Measurements from ENCODE around the gene LOXL4. TPM values are rescaled to one million over a fixed set of nuclear protein-coding genes. Genes with fewer than 3 reads are reported as not detected.

Gene LOXL4
- total and polyA plus RNA-seq, 7 donors = 1.1 to 15.8 (median 8.5) TPM; not detected in 1

- Histone ChIP-seq H3K27me3 (no peaks in the 10 kb centered on the region), H3K27ac (no peak overlapping the region), H3K4me1 (no peaks in the 10 kb centered on the region), H3K36me3 (no peaks in the 10 kb centered on the region), H3K9me3 (no peaks in the 10 kb centered on the region), H3K4me3 (no peak overlapping the region)
- DNase-seq = no peak
- WGBS, 2 donors = 73 to 79% methylated on average over 2 of the region's 2 CpGs
- TF ChIP-seq POLR2AphosphoS5 (IDR thresholded peaks at IDR 0.05) = no peak
- no peak for TF ChIP-seq POLR2A (IDR thresholded peaks at IDR 0.05)
- TF ChIP-seq CTCF (IDR thresholded peaks at IDR 0.05) = no peak
- no peak for TF ChIP-seq EP300 (IDR thresholded peaks at IDR 0.05)
- intact Hi-C loops (cut with DNase I) = no loop called here
Measured at GRCh38 chr10:98285416-98285815, 17.4 kb upstream of the LOXL4 start.

- H3K9me3 ChIP-seq = no peaks in the 10 kb centered on the region
- H3K4me1 ChIP-seq = no peaks in the 10 kb centered on the region
- 87 to 92% methylated on average over 3 of the region's 3 CpGs for WGBS, 2 donors
- no peak overlapping the region for H3K27ac ChIP-seq
- no peaks in the 10 kb centered on the region for H3K36me3 ChIP-seq
- H3K4me3 ChIP-seq = no peak overlapping the region
- H3K27me3 ChIP-seq = no peaks in the 10 kb centered on the region
- no peak for TF ChIP-seq POLR2A (IDR thresholded peaks at IDR 0.05)
- TF ChIP-seq EP300 (IDR thresholded peaks at IDR 0.05) = no peak
- no peak for TF ChIP-seq POLR2AphosphoS5 (IDR thresholded peaks at IDR 0.05)
- no peak for TF ChIP-seq CTCF (IDR thresholded peaks at IDR 0.05)
- intact Hi-C loops (cut with DNase I) = no loop called here
- DNase-seq = no peak
Measured at GRCh38 chr10:98276311-98276710, 8.3 kb upstream of the LOXL4 start.

GRCh38 chr10:98274562-98274961 lies 6.6 kb upstream of the LOXL4 start:
- Histone ChIP-seq H3K36me3 (no peaks in the 10 kb centered on the region), H3K4me1 (peaks cover 0 to 9% (median 8%) of the 10 kb centered on the region in 4 donors), H3K4me3 (no peak overlapping the region), H3K9me3 (no peaks in the 10 kb centered on the region), H3K27me3 (no peaks in the 10 kb centered on the region), H3K27ac (no peak overlapping the region)
- TF ChIP-seq CTCF (IDR thresholded peaks at IDR 0.05) (no peak), EP300 (IDR thresholded peaks at IDR 0.05) (no peak), POLR2AphosphoS5 (IDR thresholded peaks at IDR 0.05) (no peak), POLR2A (IDR thresholded peaks at IDR 0.05) (no peak)
- intact Hi-C loops (cut with DNase I) = no loop called here
- 77 to 84% methylated on average over 3 of the region's 3 CpGs for WGBS, 2 donors
- no peak for DNase-seq

GRCh38 chr10:98273057-98273850 lies 5.3 kb upstream of the LOXL4 start:
- H3K4me1 ChIP-seq = peaks cover 0 to 22% (median 19%) of the 10 kb centered on the region in 4 donors
- no peak overlapping the region for H3K27ac ChIP-seq
- intact Hi-C loops (cut with DNase I) = no loop called here
- TF ChIP-seq CTCF (IDR thresholded peaks at IDR 0.05) (no peak), POLR2AphosphoS5 (IDR thresholded peaks at IDR 0.05) (no peak)
- H3K27me3 ChIP-seq = no peaks in the 10 kb centered on the region
- 77 to 80% methylated on average over 9 of the region's 9 CpGs for WGBS, 2 donors
- H3K4me3 ChIP-seq = no peak overlapping the region
- no peaks in the 10 kb centered on the region for H3K9me3 ChIP-seq
- no peaks in the 10 kb centered on the region for H3K36me3 ChIP-seq
- DNase-seq = peak; percentile 30

- H3K9me3 ChIP-seq = no peaks in the 10 kb centered on the region
- no peak overlapping the region for H3K27ac ChIP-seq
- H3K27me3 ChIP-seq = no peaks in the 10 kb centered on the region
- peaks cover 0 to 24% (median 22%) of the 10 kb centered on the region in 4 donors for H3K4me1 ChIP-seq
- H3K4me3 ChIP-seq = no peak overlapping the region
- peak; percentile 51 for DNase-seq
- no peaks in the 10 kb centered on the region for H3K36me3 ChIP-seq
- TF ChIP-seq CTCF (IDR thresholded peaks at IDR 0.05) = no peak
- no peak for TF ChIP-seq POLR2A (IDR thresholded peaks at IDR 0.05)
- TF ChIP-seq EP300 (IDR thresholded peaks at IDR 0.05) = no peak
- TF ChIP-seq POLR2AphosphoS5 (IDR thresholded peaks at IDR 0.05) = no peak
- WGBS, 2 donors = 77 to 81% methylated on average over 10 of the region's 10 CpGs
- intact Hi-C loops (cut with DNase I) = no loop called here
Measured at GRCh38 chr10:98272656-98273055, 4.7 kb upstream of the LOXL4 start.
